ENCODE measurements around the gene ROMO1. TPM values are rescaled to one million over a fixed set of nuclear protein-coding genes. Genes with fewer than 3 reads are reported as not detected.

ROMO1 gene
- total and polyA plus RNA-seq, 2 of the 8 experiments (the other 6 are each of a cell fraction or from before 2014, with no cell fraction given): 164 to 702 TPM

DNA sequence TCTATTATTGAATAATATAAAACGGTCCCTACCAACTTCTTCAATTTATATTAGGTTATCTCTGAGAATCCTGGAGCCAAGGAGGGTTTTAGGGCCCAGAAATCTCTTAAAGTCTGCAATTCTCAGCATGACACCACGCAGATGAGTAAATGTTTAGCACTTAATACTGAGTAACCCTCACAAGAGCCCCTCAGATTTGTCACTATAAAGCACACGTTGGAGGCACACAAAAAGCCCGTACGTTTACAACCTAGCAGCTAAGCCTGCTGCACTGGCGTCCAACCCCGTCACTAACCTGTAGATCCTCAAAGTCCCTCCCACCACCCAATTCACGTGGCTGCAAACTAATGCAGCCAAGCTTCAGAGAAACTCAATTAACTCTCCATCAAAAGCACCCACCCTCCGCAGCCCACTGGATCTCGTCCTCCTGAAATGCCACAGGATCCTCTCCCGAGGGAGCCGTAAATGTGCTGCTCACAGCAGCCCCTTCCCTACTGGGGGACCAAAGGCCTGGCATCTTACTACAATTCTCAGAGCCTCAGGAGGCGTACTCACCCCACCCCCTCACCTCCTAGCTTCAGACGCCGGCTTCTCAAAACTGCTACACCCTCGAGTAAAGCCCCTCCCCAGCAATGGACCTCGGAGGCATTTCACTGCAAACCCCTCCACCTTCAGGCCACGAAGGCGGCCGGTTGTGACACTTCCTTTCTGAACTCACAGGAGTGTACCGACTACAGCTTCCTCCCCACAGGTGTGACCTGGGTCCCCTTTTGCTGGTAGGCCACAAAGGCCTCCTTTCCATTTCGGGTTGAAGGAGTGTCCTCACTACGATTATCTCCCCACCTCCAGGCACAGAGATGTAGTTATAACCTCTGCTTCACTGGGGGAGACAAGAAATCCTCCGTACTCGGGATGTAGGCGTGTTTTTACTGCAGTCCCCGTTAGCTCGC is 35.4 kb upstream of the ROMO1 start (continued):
- TF ChIP-seq RXRA (IDR thresholded peaks at IDR 0.05; ENCODE audit: insufficient read depth, low read depth, low read length) (no peak), TAF1 (IDR thresholded peaks at IDR 0.05; ENCODE audit: low read depth, low read length) (peak; percentile 75), SIN3A (conservative IDR thresholded peaks at IDR 0.05 in 1 of 2, IDR thresholded peaks at IDR 0.05 in 1 of 2; ENCODE audit: low read depth in 1 of 2, low read length in 2 of 2) (peak in 1 of 2 experiments; percentile 76; a peak in 2 of 4 replicates), SUZ12 (IDR thresholded peaks at IDR 0.05; ENCODE audit: low read length) (no peak), NANOG (IDR thresholded peaks at IDR 0.05; ENCODE audit: insufficient read depth, low read depth, low read length, poor library complexity, severe bottlenecking) (no peak)
